GM12892 (cell line): ENCODE results near the gene HOXA7.

ENCODE experiments used
- POLR2A ChIP-seq: IDR thresholded peaks from 2 replicates; pipeline ENCODE4 v1.6.1; 2011; ENCODE audit warnings: low read depth, low read length, control low read depth
- TAF1 ChIP-seq: IDR thresholded peaks from 2 replicates; pipeline ENCODE4 v1.6.1; 2011; ENCODE audit warnings: low read depth, mild to moderate bottlenecking, control low read depth, low read length, borderline replicate concordance

DNA sequence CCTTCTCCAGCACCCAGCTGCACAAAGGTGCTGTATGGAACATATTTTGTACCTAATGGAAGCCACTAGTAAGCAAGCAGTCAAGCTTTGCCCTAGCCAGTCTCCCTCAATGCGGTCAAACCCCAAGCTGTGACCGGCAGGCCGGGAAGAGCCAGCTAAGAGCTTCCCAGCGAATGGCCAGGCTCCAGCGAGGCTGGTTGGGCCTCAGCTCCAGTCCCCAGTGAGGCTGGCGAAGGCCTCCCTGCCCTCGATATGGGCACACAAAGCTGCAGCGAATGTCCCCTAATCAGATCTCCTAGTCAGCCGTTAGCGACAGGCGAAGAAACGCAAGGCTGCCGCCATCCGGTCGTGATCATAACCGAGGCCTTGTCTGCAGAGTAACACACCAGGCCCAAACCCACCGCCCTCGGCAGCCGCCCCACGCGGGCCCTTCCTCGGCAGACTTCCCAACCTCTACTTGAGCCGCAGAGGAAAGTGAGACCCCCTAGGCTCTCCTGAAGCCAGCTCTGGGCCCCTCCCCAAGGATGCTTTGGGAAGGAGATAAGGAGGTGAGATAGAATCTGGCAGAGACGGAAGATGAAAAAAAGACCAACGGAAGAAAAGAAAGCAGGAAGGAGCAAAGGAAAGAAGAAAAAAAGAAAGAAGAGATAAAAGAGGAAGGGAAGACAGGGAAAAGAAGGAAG lies 11.9 kb upstream of the HOXA7 start:
- TF ChIP-seq POLR2A (peak; percentile 17; the same call in 1 of the 2 replicates), TAF1 (no peak)
